Measurements from ENCODE around the gene LAMA1. TPM values are rescaled to one million over a fixed set of nuclear protein-coding genes. Genes with fewer than 3 reads are reported as not detected.

LAMA1 gene
- total and polyA plus RNA-seq, 2 of the 4 experiments (the other 2 are of a cell fraction) = 10.9 to 15.5 TPM

DNA sequence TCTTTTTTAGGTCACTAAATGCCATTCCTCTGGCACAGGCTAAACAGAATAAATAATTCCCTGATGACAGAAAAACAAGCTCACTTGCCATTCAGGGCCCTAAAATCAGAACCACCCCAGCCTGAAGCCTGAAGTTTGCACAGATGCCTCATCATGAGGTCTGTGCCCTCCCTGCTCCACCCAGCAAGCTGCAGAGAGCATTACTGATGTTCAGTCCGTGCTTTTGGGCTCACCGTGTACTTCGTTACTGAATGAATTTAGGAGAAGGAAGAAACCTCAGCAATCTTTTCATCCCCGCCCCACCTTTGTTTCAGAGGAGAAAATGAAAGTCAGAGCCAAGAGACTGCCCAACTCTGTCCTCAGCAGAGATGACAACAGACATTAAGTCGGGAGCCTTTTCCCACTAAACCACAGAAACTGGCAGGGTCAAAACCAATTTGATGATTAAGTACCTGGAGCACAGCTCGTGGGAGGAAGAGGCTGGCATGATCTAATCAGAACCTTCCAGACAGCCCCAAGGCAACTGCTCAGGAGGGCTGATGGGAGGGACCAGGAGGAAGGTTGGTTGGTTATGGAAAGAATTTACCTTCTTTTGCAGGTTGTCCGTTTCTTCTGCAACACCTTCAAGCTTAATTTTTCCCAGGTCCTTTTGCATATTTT, 122.7 kb downstream of the LAMA1 start:
- dilution Hi-C loops (cut with HindIII; ENCODE audit: low sequenced_read_pairs, unreplicated experiment) = no loop called here
- Histone ChIP-seq H2BK15ac (ENCODE audit: low read depth, low read length) (no peak overlapping the region), H3K14ac (replicated peaks; ENCODE audit: low read depth, low read length) (no peak overlapping the region), H2BK20ac (ENCODE audit: low read depth, low read length) (no peak overlapping the region), H3K9ac (ENCODE audit: low read depth, low read length) (no peak overlapping the region), H3K4ac (ENCODE audit: low read depth, low read length) (no peak overlapping the region), H3K79me1 (ENCODE audit: low read depth in 1 of 2, low read length in 2 of 2) (no peaks in the 10 kb centered on the region), H2AK9ac (replicated peaks; ENCODE audit: low read depth, low read length, poor library complexity) (no peak overlapping the region), H3K4me1 (ENCODE audit: control insufficient read depth, insufficient read depth, low read length) (peaks cover 2% of the 10 kb centered on the region; the same call in 1 of the 2 replicates), H3K56ac (ENCODE audit: extremely low read depth, insufficient read depth, low read length) (no peak overlapping the region), H3K36me3 (ENCODE audit: control insufficient read depth, insufficient read depth, low read length) (peaks cover 5% of the 10 kb centered on the region; the same call in 1 of the 2 replicates), H3K9me3 (ENCODE audit: control insufficient read depth, insufficient read depth, low read length) (no peaks in the 10 kb centered on the region), H2AFZ (replicated peaks; ENCODE audit: low read length, poor library complexity) (no peak overlapping the region), H4K20me1 (ENCODE audit: insufficient read depth, low read length) (no peaks in the 10 kb centered on the region), H3K18ac (ENCODE audit: low read depth, low read length) (no peak overlapping the region), H3K4me2 (ENCODE audit: low read depth, low read length) (peak overlapping the region; percentile 14; the same call in 1 of the 2 replicates), H3K27ac (ENCODE audit: insufficient read depth, low read length) (no peak overlapping the region), H3K9me1 (ENCODE audit: insufficient read depth, low read length) (no peaks in the 10 kb centered on the region), H2BK120ac (ENCODE audit: low read depth, low read length) (no peak overlapping the region), H3K27me3 (ENCODE audit: control insufficient read depth, insufficient read depth, low read length) (no peaks in the 10 kb centered on the region), H3K4me3 (ENCODE audit: insufficient read depth, low read depth, low read length) (no peak overlapping the region), H2AK5ac (ENCODE audit: low read depth, low read length) (no peak overlapping the region), H4K5ac (ENCODE audit: low read depth, low read length) (no peak overlapping the region), H2BK5ac (ENCODE audit: low read depth, low read length, poor library complexity, severe bottlenecking) (no peak overlapping the region), H4K91ac (ENCODE audit: insufficient read depth, low read depth, low read length) (no peak overlapping the region), H3K23ac (ENCODE audit: low read depth, low read length) (no peak overlapping the region), H4K8ac (ENCODE audit: low read depth in 2 of 2, low read length in 2 of 2) (no peak overlapping the region)
- intact Hi-C loops (cut with micrococcal nuclease) = no loop called here
- 40% methylated on average over 1 of the region's 7 CpGs; no CpG with 5 or more reads in 1 of the 2 experiments for WGBS, 2 experiments (ENCODE audit: extremely low coverage in 2 of 2, insufficient read length in 1 of 2)
- BruUV-seq (replicated peaks) = no TSS peak
- DNase-seq (no peak), ATAC-seq (ENCODE audit: low read depth) (peak; percentile 53; the same call in 1 of the 2 replicates)
- POLR2A ChIA-PET (ENCODE audit: unreplicated experiment) = no interaction called here
- TF ChIP-seq MAZ (IDR thresholded peaks at IDR 0.05; ENCODE audit: borderline replicate concordance, low read depth, low read length) = no peak
- TF ChIP-seq POLR2A (IDR thresholded peaks at IDR 0.05; ENCODE audit: low read depth, low read length) = no peak
- TF ChIP-seq, protein P1, sequence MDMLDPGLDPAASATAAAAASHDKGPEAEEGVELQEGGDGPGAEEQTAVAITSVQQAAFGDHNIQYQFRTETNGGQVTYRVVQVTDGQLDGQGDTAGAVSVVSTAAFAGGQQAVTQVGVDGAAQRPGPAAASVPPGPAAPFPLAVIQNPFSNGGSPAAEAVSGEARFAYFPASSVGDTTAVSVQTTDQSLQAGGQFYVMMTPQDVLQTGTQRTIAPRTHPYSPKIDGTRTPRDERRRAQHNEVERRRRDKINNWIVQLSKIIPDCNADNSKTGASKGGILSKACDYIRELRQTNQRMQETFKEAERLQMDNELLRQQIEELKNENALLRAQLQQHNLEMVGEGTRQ (IDR thresholded peaks at IDR 0.05; ENCODE audit: low read depth, low read length) = no peak
- TF ChIP-seq CEBPB (IDR thresholded peaks at IDR 0.05; ENCODE audit: low read depth, low read length) = no peak
- TF ChIP-seq MXI1 (IDR thresholded peaks at IDR 0.05; ENCODE audit: borderline replicate concordance, low read depth, low read length) = no peak
- TF ChIP-seq MAFK (IDR thresholded peaks at IDR 0.05; ENCODE audit: low read depth, low read length) = no peak
- no peak for TF ChIP-seq CHD1 (IDR thresholded peaks at IDR 0.05; ENCODE audit: low read depth, low read length)
- no peak for TF ChIP-seq SMC3 (IDR thresholded peaks at IDR 0.05; ENCODE audit: low read depth, low read length)
- TF ChIP-seq, protein P2, sequence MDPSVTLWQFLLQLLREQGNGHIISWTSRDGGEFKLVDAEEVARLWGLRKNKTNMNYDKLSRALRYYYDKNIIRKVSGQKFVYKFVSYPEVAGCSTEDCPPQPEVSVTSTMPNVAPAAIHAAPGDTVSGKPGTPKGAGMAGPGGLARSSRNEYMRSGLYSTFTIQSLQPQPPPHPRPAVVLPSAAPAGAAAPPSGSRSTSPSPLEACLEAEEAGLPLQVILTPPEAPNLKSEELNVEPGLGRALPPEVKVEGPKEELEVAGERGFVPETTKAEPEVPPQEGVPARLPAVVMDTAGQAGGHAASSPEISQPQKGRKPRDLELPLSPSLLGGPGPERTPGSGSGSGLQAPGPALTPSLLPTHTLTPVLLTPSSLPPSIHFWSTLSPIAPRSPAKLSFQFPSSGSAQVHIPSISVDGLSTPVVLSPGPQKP (IDR thresholded peaks at IDR 0.05; ENCODE audit: borderline replicate concordance, low read depth, low read length) = no peak
- in situ Hi-C loops (cut with MboI; ENCODE audit: low sequenced_read_pairs) = no loop called here
- CTCF ChIA-PET = interaction anchor here (0.5 to 1.2 kb wide), 3 partner anchors 15 to 47 kb away, joined by 3 to 5 read pairs (median 5); no protein-coding TSS in a partner anchor
